Keratinocyte (primary cell): ENCODE data around the gene MAPRE2.

Source experiments
- EZH2 ChIP-seq: IDR thresholded peaks from one replicate; pipeline ENCODE4 v1.6.1; 2012; ENCODE audit warnings: inconsistent platforms, mild to moderate bottlenecking, low read length, moderate library complexity
- TF ChIP-seq, protein P1 (sequence below), 3 experiments: IDR thresholded peaks in 1 of 3; conservative IDR thresholded peaks in 1 of 3; optimal IDR thresholded peaks in 1 of 3; 2 replicates in 2 of 3; 3 replicates in 1 of 3; pipeline versions ENCODE3 to v1.5.1; 2011; ENCODE audit warnings: low read length in 3 of 3, mild to moderate bottlenecking in 3 of 3, moderate library complexity in 2 of 3, control low read depth in 1 of 3, inconsistent platforms in 1 of 3; ENCODE audit not compliant: insufficient read depth in 2 of 3; ENCODE audit errors: extremely low read depth in 1 of 3

- no peak for TF ChIP-seq EZH2
- TF ChIP-seq, protein P1, sequence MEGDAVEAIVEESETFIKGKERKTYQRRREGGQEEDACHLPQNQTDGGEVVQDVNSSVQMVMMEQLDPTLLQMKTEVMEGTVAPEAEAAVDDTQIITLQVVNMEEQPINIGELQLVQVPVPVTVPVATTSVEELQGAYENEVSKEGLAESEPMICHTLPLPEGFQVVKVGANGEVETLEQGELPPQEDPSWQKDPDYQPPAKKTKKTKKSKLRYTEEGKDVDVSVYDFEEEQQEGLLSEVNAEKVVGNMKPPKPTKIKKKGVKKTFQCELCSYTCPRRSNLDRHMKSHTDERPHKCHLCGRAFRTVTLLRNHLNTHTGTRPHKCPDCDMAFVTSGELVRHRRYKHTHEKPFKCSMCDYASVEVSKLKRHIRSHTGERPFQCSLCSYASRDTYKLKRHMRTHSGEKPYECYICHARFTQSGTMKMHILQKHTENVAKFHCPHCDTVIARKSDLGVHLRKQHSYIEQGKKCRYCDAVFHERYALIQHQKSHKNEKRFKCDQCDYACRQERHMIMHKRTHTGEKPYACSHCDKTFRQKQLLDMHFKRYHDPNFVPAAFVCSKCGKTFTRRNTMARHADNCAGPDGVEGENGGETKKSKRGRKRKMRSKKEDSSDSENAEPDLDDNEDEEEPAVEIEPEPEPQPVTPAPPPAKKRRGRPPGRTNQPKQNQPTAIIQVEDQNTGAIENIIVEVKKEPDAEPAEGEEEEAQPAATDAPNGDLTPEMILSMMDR (optimal IDR thresholded peaks at IDR 0.05 in 1 of 3, IDR thresholded peaks at IDR 0.05 in 1 of 3, conservative IDR thresholded peaks at IDR 0.05 in 1 of 3; ENCODE audit: extremely low read depth in 1 of 3, insufficient read depth in 2 of 3, low read length in 3 of 3): no peak
These were observed 145.2 kb downstream of the MAPRE2 start for GRCh38 chr18:35186291-35187034.
